HG02973 (cell line): ENCODE measurements around the gene PLA2G2A.

Experiments
- ATAC-seq: cut with Tn5 transposase; IDR thresholded peaks from one replicate; pipeline ENCODE4 v1.9.1; 2021; ENCODE audit warnings: moderate library complexity; ENCODE audit not compliant: unreplicated experiment

Gene PLA2G2A

GRCh38 chr1:19974822-19975416 lies 4.5 kb downstream of the PLA2G2A start:
- no peak for ATAC-seq

- no peak for ATAC-seq
These were observed 5.8 kb downstream of the PLA2G2A start for GRCh38 chr1:19973616-19974015.

GRCh38 chr1:19971664-19972063 lies 7.8 kb downstream of the PLA2G2A start:
- no peak for ATAC-seq

- no peak for ATAC-seq
These were observed 9.3 kb downstream of the PLA2G2A start for GRCh38 chr1:19969898-19970660.

- no peak for ATAC-seq
These were observed 11.6 kb downstream of the PLA2G2A start for GRCh38 chr1:19967808-19968207.

GRCh38 chr1:19964542-19964941 lies 14.9 kb downstream of the PLA2G2A start:
- ATAC-seq = no peak

GRCh38 chr1:19963636-19964035 lies 15.8 kb downstream of the PLA2G2A start:
- ATAC-seq = no peak

GRCh38 chr1:19960591-19960990 lies 18.8 kb downstream of the PLA2G2A start:
- no peak for ATAC-seq

GRCh38 chr1:19957779-19958178 lies 21.6 kb downstream of the PLA2G2A start:
- no peak for ATAC-seq

- no peak for ATAC-seq
These were observed 23.8 kb downstream of the PLA2G2A start for GRCh38 chr1:19955534-19956170.

GRCh38 chr1:19954059-19954458 lies 25.4 kb downstream of the PLA2G2A start:
- no peak for ATAC-seq

- ATAC-seq = no peak
These were observed 30.4 kb downstream of the PLA2G2A start for GRCh38 chr1:19949016-19949415.

- no peak for ATAC-seq
These were observed 32.4 kb downstream of the PLA2G2A start for GRCh38 chr1:19946971-19947370.

GRCh38 chr1:19946331-19946751 lies 33.1 kb downstream of the PLA2G2A start:
- no peak for ATAC-seq

GRCh38 chr1:19945914-19946313 lies 33.5 kb downstream of the PLA2G2A start:
- ATAC-seq = no peak

GRCh38 chr1:19942657-19943056 lies 36.8 kb downstream of the PLA2G2A start:
- no peak for ATAC-seq

GRCh38 chr1:19942088-19942487 lies 37.3 kb downstream of the PLA2G2A start:
- no peak for ATAC-seq

- no peak for ATAC-seq
These were observed 38.2 kb downstream of the PLA2G2A start for GRCh38 chr1:19941206-19941568.

GRCh38 chr1:19940486-19941205 lies 38.8 kb downstream of the PLA2G2A start:
- no peak for ATAC-seq

GRCh38 chr1:19938472-19938871 lies 40.9 kb downstream of the PLA2G2A start:
- no peak for ATAC-seq

- ATAC-seq = no peak
These were observed 43.2 kb downstream of the PLA2G2A start for GRCh38 chr1:19936061-19936750.
